ENCODE results near the gene FBXL16. TPM values are rescaled to one million over a fixed set of nuclear protein-coding genes. Genes with fewer than 3 reads are reported as not detected.

The FBXL16 gene
- total and polyA plus RNA-seq, 2 of the 13 experiments (the other 11 are each of a cell fraction or from before 2014, with no cell fraction given) = 0.22 to 2.0 TPM

DNA sequence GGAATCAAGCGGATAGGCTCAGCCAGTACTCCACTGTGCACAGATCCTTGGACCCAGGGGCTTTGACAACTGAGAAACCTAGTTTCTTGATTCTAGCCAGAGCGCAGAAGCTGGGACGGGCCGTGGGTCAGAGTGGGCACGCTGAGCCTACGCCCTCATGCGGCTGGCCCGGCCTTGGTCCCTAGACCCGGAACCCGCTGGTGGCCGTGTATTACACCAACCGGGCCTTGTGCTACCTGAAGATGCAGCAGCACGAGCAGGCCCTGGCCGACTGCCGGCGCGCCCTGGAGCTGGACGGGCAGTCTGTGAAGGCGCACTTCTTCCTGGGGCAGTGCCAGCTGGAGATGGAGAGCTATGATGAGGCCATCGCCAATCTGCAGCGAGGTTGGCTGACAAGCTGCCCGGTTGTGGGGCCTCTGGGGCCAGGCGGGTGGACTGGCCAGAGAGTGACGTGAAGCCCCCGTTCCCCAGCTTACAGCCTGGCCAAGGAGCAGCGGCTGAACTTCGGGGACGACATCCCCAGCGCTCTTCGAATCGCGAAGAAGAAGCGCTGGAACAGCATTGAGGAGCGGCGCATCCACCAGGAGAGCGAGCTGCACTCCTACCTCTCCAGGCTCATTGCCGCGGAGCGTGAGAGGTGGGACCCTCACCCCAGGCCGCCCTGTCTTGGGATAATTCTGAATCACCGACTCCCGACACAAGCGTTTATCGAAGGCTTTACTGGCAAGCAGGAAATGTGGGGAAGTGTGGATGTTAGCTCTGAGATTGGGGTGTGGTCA lies 24.4 kb downstream of the FBXL16 start:
- no peaks in the 10 kb centered on the region; a peak in 1 of 5 replicates for H3K27me3 ChIP-seq (ENCODE audit: control insufficient read depth in 1 of 2, insufficient read depth in 2 of 2, low read length in 2 of 2)
- intact Hi-C loops (cut with micrococcal nuclease; ENCODE audit: unreplicated experiment) = no loop called here
- H3K4me3 ChIP-seq (replicated peaks in 1 of 3; ENCODE audit: insufficient read depth in 1 of 3, low read depth in 2 of 3, low read length in 3 of 3) = peak overlapping the region; percentile 72 to 88 (median 85)
- BruUV-seq (replicated peaks) = no TSS peak
- no peaks in the 10 kb centered on the region for H3K9me3 ChIP-seq (ENCODE audit: low read length)
- 53% methylated on average over 34 of the region's 44 CpGs for WGBS (ENCODE audit: low lambda C conversion rate)
- peak overlapping the region; percentile 76 for H3K27ac ChIP-seq (ENCODE audit: extremely low read length, insufficient read depth, low read length)
- H3K4me1 ChIP-seq (ENCODE audit: insufficient read depth, low read length) = peaks cover 33% of the 10 kb centered on the region
- ChIA-PET POLR2A (interaction anchor here (0.6 to 4.4 kb wide), 7 partner anchors 8 to 311 kb away, joined by 3 to 34 read pairs (median 5); partner anchors contain the start of genes METRN, MRPL28, RHOT2 and WDR24), CTCF (ENCODE audit: low intra/inter-chr PET ratio, low total read pairs) (interaction anchor here (0.8 kb wide), 1 partner anchor 13 kb away, joined by 3 read pairs; the partner anchor contains the start of gene RHOT2)
- ATAC-seq (peak; percentile 14), FAIRE-seq (no peak), DNase-seq (ENCODE audit: low spot score) (peak; percentile 49)
- in situ Hi-C loops (cut with HindIII; ENCODE audit: extremely low pct_ligation_motif_present, low pct_unique_long_range_greater_than_20kb) = no loop called here
- H3K9ac ChIP-seq (ENCODE audit: insufficient read depth, low read depth, low read length) = peak overlapping the region; percentile 82
- H3K4me2 ChIP-seq (ENCODE audit: low read depth, low read length) = peak overlapping the region; percentile 80
- peaks cover 8 to 17% of the 10 kb centered on the region in 2 experiments; a peak in 4 of 5 replicates for H3K36me3 ChIP-seq (replicated peaks in 1 of 2; ENCODE audit: control insufficient read depth in 1 of 2, insufficient read depth in 2 of 2, low read length in 2 of 2)
- H3K79me2 ChIP-seq (ENCODE audit: insufficient read depth, low read length) = peaks cover 16% of the 10 kb centered on the region
- 0 out of 2 replicates have a peak, but pooled peaks cover 3% of the 10 kb centered on the region for H4K20me1 ChIP-seq (ENCODE audit: insufficient read depth, low read length)
- no peak overlapping the region for H2AFZ ChIP-seq (ENCODE audit: low read length)
- TF ChIP-seq ZNF282 (IDR thresholded peaks at IDR 0.05; ENCODE audit: partially characterized antibody) = no peak
- no peak for TF ChIP-seq JDP2 (CRISPR knock-in tag; IDR thresholded peaks at IDR 0.05; ENCODE audit: borderline replicate concordance)
- TF ChIP-seq KDM5B (CRISPR knock-in tag; IDR thresholded peaks at IDR 0.05; ENCODE audit: borderline replicate concordance) = peak; percentile 51; the same call in 1 of the 2 replicates
- TF ChIP-seq, protein P1, sequence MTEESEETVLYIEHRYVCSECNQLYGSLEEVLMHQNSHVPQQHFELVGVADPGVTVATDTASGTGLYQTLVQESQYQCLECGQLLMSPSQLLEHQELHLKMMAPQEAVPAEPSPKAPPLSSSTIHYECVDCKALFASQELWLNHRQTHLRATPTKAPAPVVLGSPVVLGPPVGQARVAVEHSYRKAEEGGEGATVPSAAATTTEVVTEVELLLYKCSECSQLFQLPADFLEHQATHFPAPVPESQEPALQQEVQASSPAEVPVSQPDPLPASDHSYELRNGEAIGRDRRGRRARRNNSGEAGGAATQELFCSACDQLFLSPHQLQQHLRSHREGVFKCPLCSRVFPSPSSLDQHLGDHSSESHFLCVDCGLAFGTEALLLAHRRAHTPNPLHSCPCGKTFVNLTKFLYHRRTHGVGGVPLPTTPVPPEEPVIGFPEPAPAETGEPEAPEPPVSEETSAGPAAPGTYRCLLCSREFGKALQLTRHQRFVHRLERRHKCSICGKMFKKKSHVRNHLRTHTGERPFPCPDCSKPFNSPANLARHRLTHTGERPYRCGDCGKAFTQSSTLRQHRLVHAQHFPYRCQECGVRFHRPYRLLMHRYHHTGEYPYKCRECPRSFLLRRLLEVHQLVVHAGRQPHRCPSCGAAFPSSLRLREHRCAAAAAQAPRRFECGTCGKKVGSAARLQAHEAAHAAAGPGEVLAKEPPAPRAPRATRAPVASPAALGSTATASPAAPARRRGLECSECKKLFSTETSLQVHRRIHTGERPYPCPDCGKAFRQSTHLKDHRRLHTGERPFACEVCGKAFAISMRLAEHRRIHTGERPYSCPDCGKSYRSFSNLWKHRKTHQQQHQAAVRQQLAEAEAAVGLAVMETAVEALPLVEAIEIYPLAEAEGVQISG (CRISPR knock-in tag; IDR thresholded peaks at IDR 0.05) = peak; percentile 83
- no peak for TF ChIP-seq ZKSCAN5 (CRISPR knock-in tag; IDR thresholded peaks at IDR 0.05)
- TF ChIP-seq ZNF879 (CRISPR knock-in tag; IDR thresholded peaks at IDR 0.05) = no peak
- no peak for TF ChIP-seq ZNF788 (CRISPR knock-in tag; IDR thresholded peaks at IDR 0.05; ENCODE audit: borderline replicate concordance)
- TF ChIP-seq ZNF709 (CRISPR knock-in tag; IDR thresholded peaks at IDR 0.05) = 0 out of 2 replicates have a peak, but pooled peaks have one; percentile 5
- TF ChIP-seq, protein P2, sequence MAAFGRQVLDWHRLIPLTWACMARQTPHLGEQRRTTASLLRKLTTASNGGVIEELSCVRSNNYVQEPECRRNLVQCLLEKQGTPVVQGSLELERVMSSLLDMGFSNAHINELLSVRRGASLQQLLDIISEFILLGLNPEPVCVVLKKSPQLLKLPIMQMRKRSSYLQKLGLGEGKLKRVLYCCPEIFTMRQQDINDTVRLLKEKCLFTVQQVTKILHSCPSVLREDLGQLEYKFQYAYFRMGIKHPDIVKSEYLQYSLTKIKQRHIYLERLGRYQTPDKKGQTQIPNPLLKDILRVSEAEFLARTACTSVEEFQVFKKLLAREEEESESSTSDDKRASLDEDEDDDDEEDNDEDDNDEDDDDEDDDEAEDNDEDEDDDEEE (CRISPR knock-in tag; IDR thresholded peaks at IDR 0.05) = no peak
- peak; percentile 37; the same call in 1 of the 2 replicates for TF ChIP-seq MED1 (CRISPR knock-in tag; IDR thresholded peaks at IDR 0.05)
- TF ChIP-seq, protein P3, sequence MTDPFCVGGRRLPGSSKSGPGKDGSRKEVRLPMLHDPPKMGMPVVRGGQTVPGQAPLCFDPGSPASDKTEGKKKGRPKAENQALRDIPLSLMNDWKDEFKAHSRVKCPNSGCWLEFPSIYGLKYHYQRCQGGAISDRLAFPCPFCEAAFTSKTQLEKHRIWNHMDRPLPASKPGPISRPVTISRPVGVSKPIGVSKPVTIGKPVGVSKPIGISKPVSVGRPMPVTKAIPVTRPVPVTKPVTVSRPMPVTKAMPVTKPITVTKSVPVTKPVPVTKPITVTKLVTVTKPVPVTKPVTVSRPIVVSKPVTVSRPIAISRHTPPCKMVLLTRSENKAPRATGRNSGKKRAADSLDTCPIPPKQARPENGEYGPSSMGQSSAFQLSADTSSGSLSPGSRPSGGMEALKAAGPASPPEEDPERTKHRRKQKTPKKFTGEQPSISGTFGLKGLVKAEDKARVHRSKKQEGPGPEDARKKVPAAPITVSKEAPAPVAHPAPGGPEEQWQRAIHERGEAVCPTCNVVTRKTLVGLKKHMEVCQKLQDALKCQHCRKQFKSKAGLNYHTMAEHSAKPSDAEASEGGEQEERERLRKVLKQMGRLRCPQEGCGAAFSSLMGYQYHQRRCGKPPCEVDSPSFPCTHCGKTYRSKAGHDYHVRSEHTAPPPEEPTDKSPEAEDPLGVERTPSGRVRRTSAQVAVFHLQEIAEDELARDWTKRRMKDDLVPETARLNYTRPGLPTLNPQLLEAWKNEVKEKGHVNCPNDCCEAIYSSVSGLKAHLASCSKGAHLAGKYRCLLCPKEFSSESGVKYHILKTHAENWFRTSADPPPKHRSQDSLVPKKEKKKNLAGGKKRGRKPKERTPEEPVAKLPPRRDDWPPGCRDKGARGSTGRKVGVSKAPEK (CRISPR knock-in tag; IDR thresholded peaks at IDR 0.05; ENCODE audit: borderline replicate concordance) = no peak
- TF ChIP-seq, protein P4, sequence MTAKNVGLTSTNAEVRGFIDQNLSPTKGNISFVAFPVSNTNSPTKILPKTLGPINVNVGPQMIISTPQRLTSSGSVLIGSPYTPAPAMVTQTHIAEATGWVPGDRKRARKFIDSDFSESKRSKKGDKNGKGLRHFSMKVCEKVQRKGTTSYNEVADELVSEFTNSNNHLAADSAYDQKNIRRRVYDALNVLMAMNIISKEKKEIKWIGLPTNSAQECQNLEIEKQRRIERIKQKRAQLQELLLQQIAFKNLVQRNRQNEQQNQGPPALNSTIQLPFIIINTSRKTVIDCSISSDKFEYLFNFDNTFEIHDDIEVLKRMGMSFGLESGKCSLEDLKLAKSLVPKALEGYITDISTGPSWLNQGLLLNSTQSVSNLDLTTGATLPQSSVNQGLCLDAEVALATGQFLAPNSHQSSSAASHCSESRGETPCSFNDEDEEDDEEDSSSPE (CRISPR knock-in tag; IDR thresholded peaks at IDR 0.05) = no peak
- TF ChIP-seq ZSCAN22 (CRISPR knock-in tag; IDR thresholded peaks at IDR 0.05) = no peak
- no peak for TF ChIP-seq BORCS8-MEF2B (CRISPR knock-in tag; IDR thresholded peaks at IDR 0.05)
- TF ChIP-seq ZNF335 (CRISPR knock-in tag; IDR thresholded peaks at IDR 0.05) = no peak
- TF ChIP-seq HOXA9 (CRISPR knock-in tag; IDR thresholded peaks at IDR 0.05; ENCODE audit: borderline replicate concordance) = no peak
